Osteocyte (in vitro differentiated cells): ENCODE results near the gene ADAM30. TPM values are rescaled to one million over a fixed set of nuclear protein-coding genes. Genes with fewer than 3 reads are reported as not detected.

ENCODE experiments used
- DNase-seq: peaks from one replicate; pipeline ENCODE4 v3.0.0; 2021; ENCODE audit warnings: mixed read lengths; ENCODE audit not compliant: unreplicated experiment; ENCODE audit errors: extremely low spot score
- H3K27ac Mint-ChIP-seq: one replicate; pipeline ENCODE4 v1.8.0; 2021; ENCODE audit warnings: mild to moderate bottlenecking, mixed read lengths; ENCODE audit not compliant: unreplicated experiment
- H3K27me3 Mint-ChIP-seq: one replicate; pipeline ENCODE4 v1.8.0; 2021; ENCODE audit warnings: mixed read lengths; ENCODE audit not compliant: unreplicated experiment
- H3K36me3 Mint-ChIP-seq: one replicate; pipeline ENCODE4 v1.8.0; 2021; ENCODE audit warnings: mixed read lengths; ENCODE audit not compliant: unreplicated experiment
- H3K4me1 Mint-ChIP-seq: one replicate; pipeline ENCODE4 v1.8.0; 2021; ENCODE audit warnings: mixed read lengths; ENCODE audit not compliant: unreplicated experiment
- H3K4me3 Mint-ChIP-seq: one replicate; pipeline ENCODE4 v1.8.0; 2021; ENCODE audit warnings: mild to moderate bottlenecking, moderate library complexity, mixed read lengths; ENCODE audit not compliant: unreplicated experiment
- H3K9me3 Mint-ChIP-seq: one replicate; pipeline ENCODE4 v1.8.0; 2021; ENCODE audit warnings: mixed read lengths; ENCODE audit not compliant: unreplicated experiment
- total RNA-seq: library from RNA; stranded (reverse); gene quantifications from 2 replicates; pipeline ENCODE4 v1.2.1, GENCODE V29; 2021
- TF ChIP-seq, protein P1 (sequence below): fragments of 200-600 bp; sonication (generic); IDR thresholded peaks from 2 replicates; pipeline ENCODE4 v1.5.0; 2021; ENCODE audit warnings: antibody characterized with exemption, mild to moderate bottlenecking, moderate library complexity

Gene ADAM30
- total RNA-seq, 1 donor from 2014 or later = not detected

- TF ChIP-seq, protein P1, sequence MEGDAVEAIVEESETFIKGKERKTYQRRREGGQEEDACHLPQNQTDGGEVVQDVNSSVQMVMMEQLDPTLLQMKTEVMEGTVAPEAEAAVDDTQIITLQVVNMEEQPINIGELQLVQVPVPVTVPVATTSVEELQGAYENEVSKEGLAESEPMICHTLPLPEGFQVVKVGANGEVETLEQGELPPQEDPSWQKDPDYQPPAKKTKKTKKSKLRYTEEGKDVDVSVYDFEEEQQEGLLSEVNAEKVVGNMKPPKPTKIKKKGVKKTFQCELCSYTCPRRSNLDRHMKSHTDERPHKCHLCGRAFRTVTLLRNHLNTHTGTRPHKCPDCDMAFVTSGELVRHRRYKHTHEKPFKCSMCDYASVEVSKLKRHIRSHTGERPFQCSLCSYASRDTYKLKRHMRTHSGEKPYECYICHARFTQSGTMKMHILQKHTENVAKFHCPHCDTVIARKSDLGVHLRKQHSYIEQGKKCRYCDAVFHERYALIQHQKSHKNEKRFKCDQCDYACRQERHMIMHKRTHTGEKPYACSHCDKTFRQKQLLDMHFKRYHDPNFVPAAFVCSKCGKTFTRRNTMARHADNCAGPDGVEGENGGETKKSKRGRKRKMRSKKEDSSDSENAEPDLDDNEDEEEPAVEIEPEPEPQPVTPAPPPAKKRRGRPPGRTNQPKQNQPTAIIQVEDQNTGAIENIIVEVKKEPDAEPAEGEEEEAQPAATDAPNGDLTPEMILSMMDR = peak; percentile 78
- peaks cover 3% of the 10 kb centered on the region for H3K27me3 Mint-ChIP-seq
- H3K36me3 Mint-ChIP-seq = no peaks in the 10 kb centered on the region
- H3K9me3 Mint-ChIP-seq = peaks cover 14% of the 10 kb centered on the region
- H3K4me3 Mint-ChIP-seq = no peak overlapping the region
- no peaks in the 10 kb centered on the region for H3K4me1 Mint-ChIP-seq
- H3K27ac Mint-ChIP-seq = no peak overlapping the region
- DNase-seq = no peak
Observed at GRCh38 chr1:119885903-119886783, 10.2 kb downstream of the ADAM30 start.

GRCh38 chr1:119884711-119885110, 11.6 kb downstream of the ADAM30 start:
- H3K4me3 Mint-ChIP-seq = no peak overlapping the region
- H3K4me1 Mint-ChIP-seq = no peaks in the 10 kb centered on the region

DNA sequence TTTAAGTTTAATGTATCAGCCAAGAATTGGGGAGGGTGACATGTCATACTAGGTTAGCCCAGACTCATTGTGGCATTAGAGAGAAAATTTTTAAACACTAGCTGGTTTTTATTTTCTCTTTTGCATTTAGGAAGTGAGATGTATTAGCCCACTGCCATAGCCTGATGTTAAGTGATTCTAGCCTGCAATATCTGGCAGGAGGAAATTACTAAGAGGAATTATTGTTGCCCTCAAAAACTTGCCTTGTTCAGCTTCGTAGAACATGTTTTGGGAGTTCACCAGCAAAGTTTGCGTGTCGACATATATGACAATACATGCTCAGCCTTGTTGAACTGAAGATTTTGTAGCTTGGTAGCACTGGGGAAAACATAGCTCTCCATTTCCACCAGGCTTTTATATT, 12.5 kb downstream of the ADAM30 start:
- TF ChIP-seq, protein P1 = no peak
- no peaks in the 10 kb centered on the region for H3K36me3 Mint-ChIP-seq

More at GRCh38 chr1:119884711-119885110, 11.6 kb downstream of the ADAM30 start:
- no peak overlapping the region for H3K27ac Mint-ChIP-seq
- TF ChIP-seq, protein P1 = no peak
- H3K9me3 Mint-ChIP-seq = peaks cover 14% of the 10 kb centered on the region
- no peak for DNase-seq
- peaks cover 12% of the 10 kb centered on the region for H3K27me3 Mint-ChIP-seq
- H3K36me3 Mint-ChIP-seq = no peaks in the 10 kb centered on the region

DNA sequence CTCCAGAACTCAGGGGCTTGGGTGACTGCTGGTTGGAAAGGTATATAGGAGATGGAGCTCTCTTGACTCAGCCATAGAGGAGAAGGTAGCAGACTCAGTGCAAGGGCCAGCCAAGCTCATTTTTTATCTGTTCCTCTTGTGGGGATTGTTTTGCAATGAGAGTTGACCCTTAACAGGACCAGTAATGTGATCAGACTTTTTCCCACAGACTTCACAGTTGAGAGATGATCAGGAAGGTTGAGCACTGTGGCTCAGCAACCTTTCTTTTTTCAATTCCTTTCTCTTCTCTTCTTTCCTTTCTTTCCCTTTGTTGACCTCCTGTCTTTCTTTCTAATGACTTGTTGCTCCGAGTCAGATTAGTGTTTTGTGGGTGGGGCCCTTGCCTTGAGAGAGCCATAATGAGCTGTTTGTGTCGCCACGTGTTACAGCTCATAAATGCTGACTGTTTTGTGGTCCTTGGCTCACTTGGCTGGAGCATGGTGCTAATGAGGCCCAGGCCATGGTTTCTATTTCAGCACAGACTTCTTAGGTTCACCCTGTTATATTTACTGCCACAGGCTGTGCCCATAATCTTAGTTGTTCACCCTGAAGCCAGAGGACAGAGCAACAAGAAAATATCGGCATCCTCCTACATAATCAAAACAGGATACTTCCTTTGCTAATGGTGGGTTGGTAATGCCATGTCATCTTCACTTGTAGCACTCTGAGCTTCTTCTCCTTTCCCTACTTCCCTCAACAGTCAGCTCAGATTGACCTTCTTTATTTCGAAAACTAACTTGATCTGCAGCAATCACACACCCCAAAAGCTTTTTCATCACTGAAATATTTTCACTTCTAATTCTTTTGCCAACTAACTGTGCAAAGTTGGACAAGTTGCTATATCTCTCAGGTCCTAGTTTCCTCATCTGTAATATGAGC, 13.9 kb downstream of the ADAM30 start:
- Mint-ChIP-seq H3K27me3 (peaks cover 13% of the 10 kb centered on the region), H3K9me3 (no peaks in the 10 kb centered on the region), H3K4me3 (no peak overlapping the region), H3K4me1 (no peaks in the 10 kb centered on the region), H3K36me3 (no peaks in the 10 kb centered on the region), H3K27ac (no peak overlapping the region)
- DNase-seq = no peak
- TF ChIP-seq, protein P1 = no peak

More for the DNA sequence above, 12.5 kb downstream of the ADAM30 start:
- DNase-seq = no peak
- Mint-ChIP-seq H3K9me3 (peaks cover 14% of the 10 kb centered on the region), H3K4me3 (no peak overlapping the region), H3K4me1 (no peaks in the 10 kb centered on the region), H3K27me3 (peaks cover 13% of the 10 kb centered on the region), H3K27ac (no peak overlapping the region)
